PC-3 (cell line): Measurements from ENCODE around the gene MACROH2A1. TPM values are rescaled to one million over a fixed set of nuclear protein-coding genes. Genes with fewer than 3 reads are reported as not detected.

Source experiments
- ATAC-seq: fragments of 200-7000 bp; cut with Tn5 transposase; 2 replicates; pipeline ENCODE4 v1.9.1; 2020; ENCODE audit warnings: mild to moderate bottlenecking, moderate library complexity
- BruUV-seq: library from RNA; stranded (reverse); fragments of 400-500 nt; replicated peaks from 2 replicates; lab custom pipeline; 2021; lab: Mats Ljungman, UMichigan
- CTCF ChIA-PET: fragments of 300-600 bp; sonication (Branson Sonifier 250); formaldehyde crosslinking; loops from one replicate; lab custom pipeline; 2022; ENCODE audit warnings: antibody characterized with exemption; lab: Charles Lee
- POLR2A ChIA-PET: fragments of 300-600 bp; sonication (Branson Sonifier 250); formaldehyde crosslinking; loops from one replicate; lab custom pipeline; 2022; ENCODE audit warnings: antibody characterized with exemption; ENCODE audit not compliant: unreplicated experiment; lab: Charles Lee
- DNase-seq: peaks from one replicate; pipeline ENCODE4 v3.0.0-alpha.2; 2015
- H2AFZ ChIP-seq: fragments of 300-600 bp; sonication (generic); 2 replicates; pipeline ENCODE4 v1.6.0; 2016; ENCODE audit warnings: antibody characterized with exemption, low read length
- H3F3A ChIP-seq: fragments of 300-600 bp; sonication (generic); one replicate; pipeline ENCODE4 v1.6.0; 2017; ENCODE audit warnings: antibody characterized with exemption, low read length, control low read depth, mild to moderate bottlenecking; ENCODE audit not compliant: unreplicated experiment
- H3K27ac ChIP-seq: fragments of 300-600 bp; sonication (generic); 2 replicates; pipeline ENCODE4 v1.5.1; 2016; ENCODE audit warnings: mild to moderate bottlenecking, low read length
- H3K27me3 ChIP-seq: fragments of 300-600 bp; sonication (generic); 2 replicates; pipeline ENCODE4 v1.6.1; 2016; ENCODE audit warnings: low read length, mixed read lengths
- H3K36me3 ChIP-seq: fragments of 300-600 bp; sonication (generic); 2 replicates; pipeline ENCODE4 v1.6.1; 2016; ENCODE audit warnings: low read depth, mixed run types, low read length, mixed read lengths
- H3K4me1 ChIP-seq: fragments of 300-600 bp; sonication (generic); 2 replicates; pipeline ENCODE4 v1.5.1; 2016; ENCODE audit warnings: low read length; ENCODE audit not compliant: insufficient read depth
- H3K4me2 ChIP-seq: fragments of 300-600 bp; sonication (generic); 2 replicates; pipeline ENCODE4 v1.6.0; 2016; ENCODE audit warnings: low read length
- H3K4me3 ChIP-seq: fragments of 300-600 bp; sonication (generic); 2 replicates; pipeline ENCODE4 v1.5.1; 2016; ENCODE audit warnings: mild to moderate bottlenecking, low read length, mixed read lengths
- H3K79me2 ChIP-seq: fragments of 300-600 bp; sonication (generic); 2 replicates; pipeline ENCODE4 v1.6.1; 2017; ENCODE audit warnings: low read length, mixed read lengths
- H3K9ac ChIP-seq: fragments of 300-600 bp; sonication (generic); 2 replicates; pipeline ENCODE4 v1.6.0; 2016; ENCODE audit warnings: mild to moderate bottlenecking, low read length
- H3K9me2 ChIP-seq: fragments of 300-600 bp; sonication (generic); replicated peaks from 2 replicates; pipeline ENCODE4 v1.6.1; 2016; ENCODE audit warnings: mixed run types, low read length, mixed read lengths
- H3K9me3 ChIP-seq: fragments of 300-600 bp; sonication (generic); 2 replicates; pipeline ENCODE4 v1.6.1; 2016; ENCODE audit warnings: low read length, mixed read lengths
- H4K20me1 ChIP-seq: fragments of 300-600 bp; sonication (generic); 2 replicates; pipeline ENCODE4 v1.6.1; 2016; ENCODE audit warnings: low read length, mixed read lengths
- EZH2 ChIP-seq: fragments of 300-600 bp; sonication (generic); IDR thresholded peaks from one replicate; pipeline ENCODE4 v1.6.1; 2017; ENCODE audit warnings: antibody characterized with exemption, mild to moderate bottlenecking, low read length; ENCODE audit not compliant: unreplicated experiment
- EZH2phosphoT487 ChIP-seq: fragments of 300-600 bp; sonication (generic); IDR thresholded peaks from 2 replicates; pipeline ENCODE4 v1.6.1; 2018; ENCODE audit warnings: mild to moderate bottlenecking, antibody characterized with exemption, low read length, borderline replicate concordance
- intact Hi-C: fragments of 100-400 bp; cut with micrococcal nuclease; formaldehyde crosslinking; loops from 2 replicates; pipeline ENCODE4 v1.9.0; 2023
- total RNA-seq: library from RNA; depleted of rRNA; stranded (reverse); fragments of >200 nt; gene quantifications from 2 replicates; pipeline ENCODE4 v1.2.3, GENCODE V29; 2014
- TF ChIP-seq, protein P1 (sequence below): fragments of 300-600 bp; sonication (generic); conservative IDR thresholded peaks from 2 replicates; pipeline ENCODE4 v1.5.1; 2017; ENCODE audit warnings: antibody characterized with exemption, low read depth, mild to moderate bottlenecking, low read length

MACROH2A1 gene
- total RNA-seq, 1 experiment from 2014 or later = 388 TPM

DNA sequence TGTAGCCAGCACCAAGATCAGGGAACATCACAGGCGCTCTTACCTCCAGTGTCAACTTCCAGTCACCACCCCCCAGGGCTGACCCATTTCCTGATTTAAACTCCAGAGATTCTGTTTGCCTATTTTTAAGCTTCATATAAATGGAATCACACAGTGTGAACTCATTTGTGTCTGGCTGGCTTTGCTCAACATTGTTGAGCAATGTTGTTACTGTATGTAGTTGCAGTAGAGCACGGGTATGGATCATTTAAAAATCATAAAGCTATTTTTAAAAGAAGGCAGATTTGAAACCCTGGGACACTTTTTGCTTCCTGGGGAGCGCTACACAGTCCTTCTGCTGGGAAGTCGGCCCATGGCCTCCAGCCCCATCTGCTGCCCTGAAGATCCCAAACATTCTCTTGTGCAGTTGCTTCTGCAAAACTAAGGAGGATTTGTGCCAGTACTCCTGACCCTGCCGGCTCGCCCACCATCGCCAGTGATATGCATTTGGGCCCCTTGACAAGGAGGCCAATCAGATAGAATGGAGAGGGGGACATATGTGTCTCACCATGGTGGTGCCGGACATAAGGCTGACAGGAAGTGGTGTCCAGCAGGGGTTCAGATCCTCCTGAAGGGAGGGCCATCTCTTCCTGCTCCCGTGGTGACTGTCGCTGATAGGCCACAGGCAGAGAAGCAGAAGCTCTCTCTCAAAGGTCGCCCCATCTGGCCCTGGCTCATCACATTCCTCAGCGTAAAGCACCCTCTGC, 34.8 kb upstream of the MACROH2A1 start:
- BruUV-seq = no TSS peak
- ChIA-PET POLR2A (no interaction called here), CTCF (no interaction called here)
- Histone ChIP-seq H3K27me3 (no peaks in the 10 kb centered on the region), H3K36me3 (no peaks in the 10 kb centered on the region), H3K27ac (no peak overlapping the region), H3K4me2 (no peak overlapping the region), H3K4me3 (no peak overlapping the region), H2AFZ (no peak overlapping the region), H3K9me2 (no peaks in the 10 kb centered on the region), H3F3A (no peaks in the 10 kb centered on the region), H3K9me3 (no peaks in the 10 kb centered on the region), H3K79me2 (no peaks in the 10 kb centered on the region), H3K9ac (no peak overlapping the region), H3K4me1 (peaks cover 12% of the 10 kb centered on the region), H4K20me1 (no peaks in the 10 kb centered on the region)
- no peak for DNase-seq
- ATAC-seq = no peak
- intact Hi-C loops = no loop called here
- no peak for TF ChIP-seq EZH2phosphoT487
- TF ChIP-seq EZH2 = no peak
- TF ChIP-seq, protein P1, sequence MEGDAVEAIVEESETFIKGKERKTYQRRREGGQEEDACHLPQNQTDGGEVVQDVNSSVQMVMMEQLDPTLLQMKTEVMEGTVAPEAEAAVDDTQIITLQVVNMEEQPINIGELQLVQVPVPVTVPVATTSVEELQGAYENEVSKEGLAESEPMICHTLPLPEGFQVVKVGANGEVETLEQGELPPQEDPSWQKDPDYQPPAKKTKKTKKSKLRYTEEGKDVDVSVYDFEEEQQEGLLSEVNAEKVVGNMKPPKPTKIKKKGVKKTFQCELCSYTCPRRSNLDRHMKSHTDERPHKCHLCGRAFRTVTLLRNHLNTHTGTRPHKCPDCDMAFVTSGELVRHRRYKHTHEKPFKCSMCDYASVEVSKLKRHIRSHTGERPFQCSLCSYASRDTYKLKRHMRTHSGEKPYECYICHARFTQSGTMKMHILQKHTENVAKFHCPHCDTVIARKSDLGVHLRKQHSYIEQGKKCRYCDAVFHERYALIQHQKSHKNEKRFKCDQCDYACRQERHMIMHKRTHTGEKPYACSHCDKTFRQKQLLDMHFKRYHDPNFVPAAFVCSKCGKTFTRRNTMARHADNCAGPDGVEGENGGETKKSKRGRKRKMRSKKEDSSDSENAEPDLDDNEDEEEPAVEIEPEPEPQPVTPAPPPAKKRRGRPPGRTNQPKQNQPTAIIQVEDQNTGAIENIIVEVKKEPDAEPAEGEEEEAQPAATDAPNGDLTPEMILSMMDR = no peak

DNA sequence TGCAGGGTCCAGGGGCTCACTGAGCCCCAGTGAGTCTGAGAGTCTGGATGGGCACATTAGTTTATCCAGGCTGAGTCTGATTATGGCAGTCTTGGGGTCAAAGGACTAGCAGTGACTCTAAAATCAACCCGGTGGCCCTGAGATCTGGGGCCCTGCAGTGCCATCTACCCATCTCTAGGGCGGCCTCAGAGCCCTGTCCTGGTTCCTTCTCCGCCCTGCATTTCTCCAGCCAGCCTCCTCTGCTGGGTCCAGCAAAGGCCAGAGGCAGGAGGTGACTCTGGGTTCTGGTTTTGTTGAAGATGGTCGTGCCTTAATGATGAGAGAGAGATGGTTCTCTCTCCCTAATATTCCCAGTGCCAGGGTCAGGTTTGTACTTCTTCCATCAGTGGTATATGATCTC, 33.1 kb upstream of the MACROH2A1 start:
- H3K4me2 ChIP-seq = no peak overlapping the region
- no peak overlapping the region for H2AFZ ChIP-seq
- intact Hi-C loops = no loop called here
- H3K9me3 ChIP-seq = no peaks in the 10 kb centered on the region
- H3F3A ChIP-seq = no peaks in the 10 kb centered on the region
- no peaks in the 10 kb centered on the region for H3K79me2 ChIP-seq
- H3K27ac ChIP-seq = no peak overlapping the region
- H3K36me3 ChIP-seq = no peaks in the 10 kb centered on the region
- BruUV-seq = no TSS peak
- H3K9ac ChIP-seq = no peak overlapping the region
- H3K4me3 ChIP-seq = no peak overlapping the region
- no peaks in the 10 kb centered on the region for H3K9me2 ChIP-seq
- H3K4me1 ChIP-seq = peaks cover 3% of the 10 kb centered on the region
- no peaks in the 10 kb centered on the region for H3K27me3 ChIP-seq
- POLR2A ChIA-PET = no interaction called here
- no peaks in the 10 kb centered on the region for H4K20me1 ChIP-seq
- TF ChIP-seq, protein P1 = no peak
- TF ChIP-seq EZH2phosphoT487 (no peak), EZH2 (no peak)
- DNase-seq (no peak), ATAC-seq (no peak)
- CTCF ChIA-PET = interaction anchor here (0.5 kb wide), 1 partner anchor 421 kb away, joined by 3 read pairs; no protein-coding TSS in a partner anchor

DNA sequence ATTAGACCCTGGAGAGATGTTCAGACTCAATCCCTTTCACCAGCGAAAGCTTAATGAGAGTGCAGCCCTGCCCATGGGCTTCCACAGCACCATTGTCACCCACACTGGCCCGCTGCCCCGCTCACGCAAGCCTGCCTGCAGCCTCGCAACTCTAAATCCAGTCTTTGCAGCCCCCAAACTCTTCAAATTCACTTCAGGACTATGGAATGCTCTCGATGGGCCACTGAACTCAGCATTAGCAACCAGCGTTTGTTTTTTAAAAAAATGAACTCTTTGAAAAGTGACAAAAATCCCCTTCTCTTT, 31.1 kb upstream of the MACROH2A1 start:
- intact Hi-C loops = no loop called here
- H3K36me3 ChIP-seq = no peaks in the 10 kb centered on the region
- BruUV-seq = no TSS peak
- H3K9me3 ChIP-seq = no peaks in the 10 kb centered on the region
- H3F3A ChIP-seq = no peaks in the 10 kb centered on the region
- H4K20me1 ChIP-seq = no peaks in the 10 kb centered on the region
- ATAC-seq (no peak), DNase-seq (no peak)
- no peaks in the 10 kb centered on the region for H3K4me1 ChIP-seq
- H3K4me3 ChIP-seq = no peak overlapping the region
- ChIA-PET CTCF (no interaction called here), POLR2A (no interaction called here)
- H3K79me2 ChIP-seq = no peaks in the 10 kb centered on the region
- H3K9me2 ChIP-seq = no peaks in the 10 kb centered on the region
- no peak overlapping the region for H3K27ac ChIP-seq
- H3K4me2 ChIP-seq = no peak overlapping the region
- H3K9ac ChIP-seq = no peak overlapping the region
- H3K27me3 ChIP-seq = no peaks in the 10 kb centered on the region
- H2AFZ ChIP-seq = no peak overlapping the region
- TF ChIP-seq EZH2 = no peak
- no peak for TF ChIP-seq EZH2phosphoT487
- TF ChIP-seq, protein P1 = no peak
